Measurements from ENCODE around the gene RNF182.
A peak's percentile ranks its signal among the peaks of the same experiment; 100 is the strongest.
"Not testable (repeated sequence)": the region's sequence is repeated elsewhere in the genome, so short reads cannot be mapped to it uniquely, and the experiment has no call there.

The RNF182 gene, protein sequence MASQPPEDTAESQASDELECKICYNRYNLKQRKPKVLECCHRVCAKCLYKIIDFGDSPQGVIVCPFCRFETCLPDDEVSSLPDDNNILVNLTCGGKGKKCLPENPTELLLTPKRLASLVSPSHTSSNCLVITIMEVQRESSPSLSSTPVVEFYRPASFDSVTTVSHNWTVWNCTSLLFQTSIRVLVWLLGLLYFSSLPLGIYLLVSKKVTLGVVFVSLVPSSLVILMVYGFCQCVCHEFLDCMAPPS

DNA sequence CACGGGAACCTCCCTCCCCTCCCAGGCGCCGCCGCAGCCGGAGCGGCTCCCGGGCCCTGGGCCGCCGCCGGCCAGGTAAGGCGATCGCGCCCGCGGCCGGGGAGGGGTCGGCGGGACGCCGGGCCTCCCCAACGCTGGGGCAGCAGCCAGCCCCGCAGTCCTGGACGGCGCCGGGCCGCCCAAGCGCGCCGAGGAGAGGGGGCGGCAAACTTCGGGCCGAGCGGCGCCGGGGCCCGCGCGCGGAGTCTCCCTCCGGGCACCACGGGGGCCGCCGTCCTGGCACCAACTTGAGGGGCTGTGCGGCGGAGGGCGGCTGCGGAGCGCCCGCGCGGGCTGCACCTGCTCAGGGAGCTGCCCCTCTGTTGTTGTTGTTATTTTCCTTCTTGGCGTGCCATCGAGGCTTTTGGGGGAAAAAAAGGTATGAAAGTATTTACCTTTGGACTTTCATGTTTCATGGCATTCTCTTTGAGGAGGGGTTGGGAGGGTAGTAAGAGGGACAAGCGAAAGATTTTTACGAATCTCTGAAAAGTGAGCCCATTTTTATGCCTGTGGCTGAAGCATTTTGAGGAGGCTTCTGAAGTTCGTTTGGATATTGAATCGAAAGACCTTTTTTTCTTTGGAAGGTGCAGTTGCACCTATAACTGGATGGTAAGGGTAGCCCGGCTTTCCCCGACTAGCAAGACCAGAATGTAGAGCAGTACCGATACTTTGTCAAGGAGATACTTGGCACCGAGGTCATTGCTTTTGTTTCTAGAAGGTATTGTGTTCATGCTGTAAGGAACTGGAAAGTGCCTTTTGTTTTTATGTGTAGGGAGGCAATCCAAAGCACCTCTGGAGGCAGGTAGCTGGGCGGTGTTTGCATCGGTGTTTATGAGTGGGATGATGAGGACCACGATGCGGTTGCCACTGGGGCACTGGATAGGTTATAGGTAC, at the start of gene RNF182:
RNF182 (plus strand) TSS at position 4 of the 933 bp plus-strand sequence. CDS start 52,168 bp downstream, outside the sequence.
- TF ChIP-seq, protein P1, sequence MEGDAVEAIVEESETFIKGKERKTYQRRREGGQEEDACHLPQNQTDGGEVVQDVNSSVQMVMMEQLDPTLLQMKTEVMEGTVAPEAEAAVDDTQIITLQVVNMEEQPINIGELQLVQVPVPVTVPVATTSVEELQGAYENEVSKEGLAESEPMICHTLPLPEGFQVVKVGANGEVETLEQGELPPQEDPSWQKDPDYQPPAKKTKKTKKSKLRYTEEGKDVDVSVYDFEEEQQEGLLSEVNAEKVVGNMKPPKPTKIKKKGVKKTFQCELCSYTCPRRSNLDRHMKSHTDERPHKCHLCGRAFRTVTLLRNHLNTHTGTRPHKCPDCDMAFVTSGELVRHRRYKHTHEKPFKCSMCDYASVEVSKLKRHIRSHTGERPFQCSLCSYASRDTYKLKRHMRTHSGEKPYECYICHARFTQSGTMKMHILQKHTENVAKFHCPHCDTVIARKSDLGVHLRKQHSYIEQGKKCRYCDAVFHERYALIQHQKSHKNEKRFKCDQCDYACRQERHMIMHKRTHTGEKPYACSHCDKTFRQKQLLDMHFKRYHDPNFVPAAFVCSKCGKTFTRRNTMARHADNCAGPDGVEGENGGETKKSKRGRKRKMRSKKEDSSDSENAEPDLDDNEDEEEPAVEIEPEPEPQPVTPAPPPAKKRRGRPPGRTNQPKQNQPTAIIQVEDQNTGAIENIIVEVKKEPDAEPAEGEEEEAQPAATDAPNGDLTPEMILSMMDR (IDR thresholded peaks at IDR 0.05; ENCODE audit: extremely low read depth, missing control alignments): no peak
- peak; percentile 83 for DNase-seq (ENCODE audit: low spot score)

DNA sequence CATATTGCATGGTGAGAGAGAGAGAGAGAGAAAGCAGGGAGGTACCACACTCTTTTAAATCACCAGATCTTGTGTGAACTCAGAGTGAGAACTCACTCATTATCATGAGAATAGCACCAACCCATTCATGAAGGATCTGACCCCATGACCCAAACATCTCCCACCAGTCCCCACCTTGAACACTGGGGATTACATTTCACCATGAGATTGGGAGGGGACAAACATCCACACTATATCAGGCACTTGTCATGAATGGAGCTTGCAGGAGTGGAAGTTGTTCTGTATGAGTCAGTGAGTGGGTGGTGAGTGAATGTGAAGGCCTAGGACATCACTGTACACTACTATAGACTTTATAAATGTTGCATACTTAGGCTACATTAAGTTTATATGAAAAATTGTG, 47.7 kb upstream of the RNF182 start:
- TF ChIP-seq, protein P1 (IDR thresholded peaks at IDR 0.05; ENCODE audit: extremely low read depth, missing control alignments): no peak
- DNase-seq (ENCODE audit: low spot score): no peak

DNA sequence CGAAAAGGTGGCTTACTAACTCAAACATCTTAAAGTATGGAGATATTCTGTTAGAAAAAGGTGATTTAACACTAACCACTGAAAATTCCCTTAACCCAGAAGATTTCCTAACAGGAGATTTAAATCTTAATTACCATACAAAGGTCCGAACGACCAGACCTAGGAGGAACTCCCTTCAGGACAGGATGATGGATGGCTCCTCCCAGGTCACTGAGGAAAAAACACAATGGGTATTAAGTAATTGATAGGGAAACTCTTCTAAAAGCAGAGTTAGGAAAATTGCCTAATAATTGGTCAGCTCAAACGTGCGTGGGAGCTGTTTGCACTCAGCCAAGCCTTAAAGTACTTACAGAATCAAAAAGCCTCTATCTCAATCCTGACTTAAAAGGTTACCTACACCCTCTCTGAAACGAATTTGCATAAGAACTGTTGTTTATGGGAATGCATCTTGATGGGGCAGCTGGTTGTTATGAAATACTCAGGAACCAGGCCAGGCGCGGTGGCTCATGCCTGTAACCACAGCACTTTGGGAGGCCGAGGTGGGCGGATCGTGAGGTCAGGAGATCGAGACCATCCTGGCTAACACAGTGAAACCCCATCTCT, 44.6 kb upstream of the RNF182 start:
- not testable (repeated sequence) for DNase-seq (ENCODE audit: low spot score)

DNA sequence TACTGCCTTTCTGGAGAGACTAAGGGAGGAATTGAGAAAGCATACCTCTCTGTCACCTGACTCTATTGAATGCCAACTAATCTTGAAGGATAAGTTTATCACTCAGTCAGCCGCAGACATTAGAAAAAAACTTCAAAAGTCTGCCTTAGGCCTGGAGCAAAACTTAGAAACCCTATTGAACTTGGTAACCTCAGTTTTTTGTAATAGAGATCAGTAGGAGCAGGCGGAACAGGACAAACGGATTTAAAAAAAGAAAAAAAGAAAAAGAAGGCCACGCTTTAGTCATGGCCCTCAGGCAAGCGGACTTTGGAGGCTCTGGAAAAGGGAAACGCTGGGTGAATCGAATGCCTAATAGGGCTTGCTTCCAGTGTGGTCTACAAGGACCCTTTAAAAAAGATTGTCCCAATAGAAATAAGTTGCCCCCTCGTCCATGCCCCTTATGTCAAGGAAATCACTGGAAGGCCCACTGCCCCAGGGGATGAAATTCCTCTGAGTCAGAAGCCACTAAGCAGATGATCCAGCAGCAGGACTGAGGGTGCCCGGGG, 43.1 kb upstream of the RNF182 start:
- DNase-seq (ENCODE audit: low spot score): no peak
- TF ChIP-seq, protein P1 (IDR thresholded peaks at IDR 0.05; ENCODE audit: extremely low read depth, missing control alignments): no peak

DNA sequence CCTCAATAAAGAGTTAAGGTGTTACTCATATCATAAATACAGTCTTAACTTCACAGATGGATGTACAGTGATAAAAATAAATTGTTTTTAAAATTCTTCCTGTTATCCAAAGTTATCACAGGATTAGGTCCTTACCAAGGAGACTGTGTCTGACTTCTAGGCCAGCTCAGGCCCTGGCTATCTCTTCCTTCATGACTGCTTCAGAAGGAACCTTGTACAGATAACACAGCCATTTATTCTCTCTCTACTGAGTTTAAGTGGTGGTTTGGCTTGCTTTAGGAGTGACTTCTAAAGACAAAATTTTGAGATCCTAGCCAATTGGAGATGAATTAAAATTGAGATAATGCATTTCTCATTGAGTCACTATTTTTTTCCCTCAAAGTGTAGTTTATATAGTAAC, 40.8 kb upstream of the RNF182 start:
- TF ChIP-seq, protein P1 (IDR thresholded peaks at IDR 0.05; ENCODE audit: extremely low read depth, missing control alignments): no peak
- DNase-seq (ENCODE audit: low spot score): no peak

DNA sequence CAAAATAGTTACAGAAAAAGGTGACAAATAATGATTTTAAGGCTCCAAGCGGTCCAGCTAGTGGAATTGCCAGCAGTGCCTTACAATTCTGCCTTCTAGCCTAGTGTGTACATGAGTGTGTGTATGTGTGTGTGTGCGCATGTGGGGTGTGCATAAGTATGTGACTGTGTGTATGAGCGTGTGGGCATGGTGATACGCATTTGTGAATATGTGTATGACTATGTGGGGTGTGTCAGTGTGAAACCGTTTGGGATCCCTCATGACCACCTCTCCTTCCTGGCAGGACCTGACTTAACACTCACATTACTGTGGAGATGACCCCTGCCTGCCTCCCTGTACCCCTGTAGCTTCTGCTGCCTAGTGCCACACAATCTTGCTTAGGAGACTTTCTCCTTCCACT, 40.4 kb upstream of the RNF182 start:
- no peak for DNase-seq (ENCODE audit: low spot score)
- TF ChIP-seq, protein P1 (IDR thresholded peaks at IDR 0.05; ENCODE audit: extremely low read depth, missing control alignments): no peak

DNA sequence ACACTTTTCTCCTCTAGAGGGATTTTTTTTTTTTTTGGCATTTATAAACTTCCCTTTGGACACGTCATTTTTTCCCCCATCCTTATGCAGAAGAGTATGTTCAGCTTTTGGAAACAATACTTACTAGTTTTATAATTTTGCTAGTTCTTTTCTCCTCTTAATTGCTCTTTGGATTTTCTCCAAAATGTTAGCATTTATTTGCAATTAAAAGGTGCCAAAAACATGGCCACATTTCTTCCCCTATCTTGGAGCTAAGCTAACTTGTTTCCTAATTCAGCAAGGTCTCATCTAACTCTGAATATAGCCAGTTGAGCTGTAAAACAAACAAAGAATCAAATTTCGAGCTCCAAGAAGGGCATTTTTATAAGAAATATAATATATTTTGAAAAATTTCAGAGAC, 39.2 kb upstream of the RNF182 start:
- TF ChIP-seq, protein P1 (IDR thresholded peaks at IDR 0.05; ENCODE audit: extremely low read depth, missing control alignments): no peak
- DNase-seq (ENCODE audit: low spot score): no peak
